ENCODE measurements around the gene SLC22A4.

Gene SLC22A4

DNA sequence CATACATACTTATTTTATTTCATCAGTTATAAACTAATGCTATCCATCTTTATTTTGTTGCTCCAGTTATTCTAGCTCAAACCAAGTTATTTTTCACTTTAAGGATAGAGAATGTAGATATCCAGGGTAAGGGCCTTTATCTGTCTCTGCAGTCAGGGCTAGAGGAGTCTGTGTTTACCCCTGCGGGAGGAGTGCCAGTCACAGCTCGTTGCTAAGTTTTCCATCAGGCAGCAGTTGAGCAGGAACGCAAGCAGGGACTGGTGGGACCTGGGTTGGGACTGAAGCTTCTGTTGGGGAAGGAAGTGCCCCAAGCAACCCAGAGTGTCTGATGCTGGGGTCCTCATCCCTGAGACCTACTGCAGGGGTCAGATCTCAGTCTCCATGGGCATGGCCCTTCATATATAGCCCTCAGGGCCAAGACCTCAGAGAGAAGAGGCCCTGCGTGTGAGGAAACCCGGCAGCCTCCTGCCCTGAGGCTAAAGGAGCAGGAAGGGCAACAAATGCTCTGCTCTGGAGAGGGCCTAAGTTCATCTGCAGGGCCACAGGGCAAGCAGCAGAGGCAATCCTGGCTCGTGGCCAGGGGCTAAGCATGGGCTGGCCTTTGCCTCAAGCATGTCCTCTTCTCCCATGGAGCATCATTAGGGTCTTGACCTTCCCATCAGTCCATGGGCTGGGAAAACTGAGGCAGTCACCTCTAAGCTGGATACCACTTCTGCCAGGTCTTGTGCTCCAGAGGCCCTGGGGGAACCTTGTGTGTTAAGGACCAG lies 6.6 kb downstream of the SLC22A4 start:
- no peak for DNase-seq

GRCh38 chr5:132301344-132302271 lies 7.4 kb downstream of the SLC22A4 start:
- no peak for DNase-seq

DNA sequence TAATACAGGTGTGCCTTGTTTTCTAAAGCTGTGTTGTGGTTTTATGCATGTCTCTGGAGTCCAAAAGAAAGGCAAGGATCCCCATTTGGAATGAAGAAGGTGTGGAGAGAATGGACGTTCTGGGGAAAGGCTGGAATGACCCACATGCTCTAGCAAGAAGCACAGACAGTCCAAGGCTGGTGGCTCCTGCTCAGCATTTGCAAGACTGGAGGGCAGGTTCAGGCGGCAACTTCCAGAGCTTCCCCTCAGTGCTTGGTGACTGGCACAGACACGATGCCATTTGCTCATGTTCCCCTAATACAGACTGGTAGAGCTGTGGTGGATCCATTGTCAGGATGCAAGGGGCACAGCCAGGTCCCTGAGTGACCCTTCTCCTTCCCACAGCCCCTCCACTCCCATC lies 8.2 kb downstream of the SLC22A4 start:
- DNase-seq = no peak

DNA sequence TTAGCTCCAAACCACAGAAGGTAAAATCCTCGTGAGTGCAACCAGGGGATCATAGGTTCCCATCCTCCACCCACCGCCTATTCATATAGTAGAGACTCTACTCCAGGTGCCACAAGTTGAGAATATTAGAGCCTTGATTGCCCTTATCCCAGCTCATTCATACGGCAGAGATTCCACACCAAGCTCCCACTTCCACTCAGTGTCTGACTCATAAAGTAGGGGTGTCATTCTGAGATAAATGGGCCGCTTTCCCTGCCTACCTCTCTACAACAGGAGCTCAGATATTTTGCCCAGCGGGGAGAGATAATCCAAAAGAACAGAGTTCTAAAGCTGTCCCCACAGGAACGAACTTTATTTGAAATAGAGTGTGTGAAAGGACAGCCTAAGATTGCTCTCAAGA lies 9.4 kb downstream of the SLC22A4 start:
- DNase-seq = no peak

- no peak for DNase-seq
Observed at GRCh38 chr5:132305420-132305819, 11.2 kb downstream of the SLC22A4 start.

- DNase-seq = no peak
Observed at GRCh38 chr5:132308701-132309100, 14.5 kb downstream of the SLC22A4 start.

- no peak for DNase-seq
Observed at GRCh38 chr5:132309679-132310078, 15.5 kb downstream of the SLC22A4 start.

GRCh38 chr5:132310141-132310834 lies 16.1 kb downstream of the SLC22A4 start:
- no peak for DNase-seq

DNA sequence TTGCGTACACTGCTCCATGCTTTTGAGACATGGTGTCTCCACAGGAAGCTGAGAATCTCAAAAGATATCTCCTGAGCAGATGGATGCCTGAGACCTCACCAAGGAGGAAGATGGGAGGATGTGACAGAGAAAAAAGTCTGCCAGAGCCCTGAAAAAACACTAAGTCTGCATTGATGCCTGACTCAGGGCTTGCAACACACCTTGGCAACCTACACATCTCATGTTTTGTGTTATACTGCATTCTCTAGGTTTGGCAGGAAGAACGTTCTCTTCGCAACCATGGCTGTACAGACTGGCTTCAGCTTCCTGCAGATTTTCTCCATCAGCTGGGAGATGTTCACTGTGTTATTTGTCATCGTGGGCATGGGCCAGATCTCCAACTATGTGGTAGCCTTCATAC lies 19.2 kb downstream of the SLC22A4 start:
- no peak for DNase-seq

- no peak for DNase-seq
Observed at GRCh38 chr5:132313961-132314432, 19.8 kb downstream of the SLC22A4 start.

GRCh38 chr5:132315529-132316067 lies 21.4 kb downstream of the SLC22A4 start:
- no peak for DNase-seq

DNA sequence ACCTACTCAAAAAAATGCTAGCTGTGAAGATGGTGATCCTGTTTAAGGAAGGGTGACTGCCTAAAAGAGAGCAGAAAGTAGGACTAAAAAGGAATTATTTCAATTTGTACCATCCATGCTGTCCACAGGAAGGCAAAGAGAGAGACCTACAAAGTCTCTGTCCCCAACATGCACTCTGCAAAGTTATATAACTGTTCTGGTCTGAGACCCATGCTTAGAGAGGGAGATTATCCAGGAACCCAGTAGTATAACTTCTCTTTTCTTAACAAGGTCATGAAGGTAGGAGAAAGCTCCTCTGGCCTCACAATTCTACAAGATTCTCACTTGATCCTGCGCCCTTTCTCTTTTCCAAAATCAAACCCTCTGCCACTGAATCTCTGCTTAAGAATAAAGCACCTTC lies 25.8 kb downstream of the SLC22A4 start:
- DNase-seq = no peak

DNA sequence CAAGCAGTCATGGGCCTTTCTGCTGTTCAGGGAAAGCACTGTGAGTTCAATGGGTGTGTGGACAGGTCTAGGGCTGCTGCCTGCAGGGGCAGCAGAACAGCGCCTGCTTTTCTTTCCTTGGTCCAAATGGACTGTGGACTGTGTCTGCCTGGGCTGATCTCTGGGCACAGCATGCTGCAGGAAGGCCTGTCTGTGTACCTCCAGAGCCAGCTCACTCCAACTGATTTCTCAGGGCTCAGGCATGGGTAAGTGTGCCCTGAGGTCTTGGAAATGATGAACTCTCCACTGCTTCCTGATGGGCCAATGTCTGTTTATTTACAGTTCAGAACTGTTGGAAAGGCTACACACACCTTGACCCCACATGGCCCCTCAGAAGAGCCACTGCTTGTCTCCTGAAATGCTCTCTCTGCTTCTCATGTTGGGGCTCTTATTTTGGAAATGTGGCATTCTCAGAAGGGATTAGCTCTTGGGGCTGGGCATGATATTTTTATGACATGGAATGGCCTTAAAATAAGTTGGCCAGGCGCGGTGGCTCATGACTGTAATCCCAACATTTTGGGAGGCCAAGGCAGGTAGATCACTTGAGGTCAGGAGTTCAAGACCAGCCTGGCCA lies 27.0 kb downstream of the SLC22A4 start:
- no peak for DNase-seq

GRCh38 chr5:132322266-132322665 lies 28.1 kb downstream of the SLC22A4 start:
- no peak for DNase-seq

DNA sequence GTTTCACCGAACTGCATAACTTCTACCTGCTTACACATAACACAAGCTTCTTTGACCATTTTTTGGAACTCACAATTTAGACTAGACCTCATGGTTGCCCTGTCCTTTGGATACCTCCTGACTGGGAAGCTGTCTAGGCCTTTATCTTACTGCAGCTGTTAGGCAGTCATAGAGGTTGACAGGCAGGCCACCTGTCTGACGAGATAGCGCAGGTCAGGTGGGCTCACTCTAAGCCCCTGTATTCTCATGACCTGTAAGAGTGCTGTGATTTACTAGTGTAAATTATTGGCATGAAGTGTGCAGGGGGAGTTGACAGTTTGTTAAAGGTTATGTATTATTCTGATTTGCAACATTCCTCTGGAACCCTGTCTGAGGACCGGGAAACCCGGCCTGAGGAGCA lies 29.0 kb downstream of the SLC22A4 start:
- DNase-seq = no peak

GRCh38 chr5:132325691-132326090 lies 31.5 kb downstream of the SLC22A4 start:
- DNase-seq = no peak

- DNase-seq = no peak
Observed at GRCh38 chr5:132327252-132327955, 33.2 kb downstream of the SLC22A4 start.

GRCh38 chr5:132334812-132335211 lies 40.6 kb downstream of the SLC22A4 start:
- DNase-seq = no peak

DNA sequence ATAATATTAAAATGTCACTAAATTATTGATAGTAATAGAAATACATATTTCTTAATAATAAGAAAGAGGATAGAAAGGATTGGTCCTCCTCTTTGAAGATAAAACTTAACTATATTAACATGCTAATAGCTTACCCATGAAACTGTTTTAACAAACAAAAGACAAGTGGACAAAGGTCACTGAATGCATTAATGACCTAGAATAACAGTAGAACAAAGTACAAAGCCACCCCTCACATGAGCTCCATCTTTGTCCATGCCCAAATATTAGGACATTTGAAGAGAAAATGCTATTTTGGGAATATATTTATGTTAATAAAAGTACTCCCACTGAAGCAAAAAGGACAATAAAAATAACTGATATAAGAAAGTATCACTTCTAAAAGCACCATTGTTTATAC lies 41.2 kb downstream of the SLC22A4 start:
- DNase-seq = no peak

DNA sequence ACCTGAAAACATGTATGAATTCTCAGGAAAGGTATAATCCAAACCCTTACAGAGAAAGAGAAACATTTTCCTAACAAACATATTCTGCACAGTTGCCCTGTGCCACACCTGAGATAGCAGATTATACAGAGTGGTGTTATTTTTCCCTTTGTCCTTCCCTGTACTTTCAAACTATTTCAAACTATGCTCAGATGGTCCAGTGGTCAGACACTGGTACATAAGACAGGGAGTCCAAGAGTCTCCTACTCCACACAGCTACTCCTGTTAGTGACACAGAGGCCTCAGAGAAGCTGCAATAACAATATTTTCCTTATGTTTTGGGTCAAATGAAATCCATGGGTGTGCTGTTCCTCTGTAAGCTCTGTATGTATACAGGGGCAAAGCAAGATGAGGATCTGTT lies 45.3 kb downstream of the SLC22A4 start:
- DNase-seq = no peak

DNA sequence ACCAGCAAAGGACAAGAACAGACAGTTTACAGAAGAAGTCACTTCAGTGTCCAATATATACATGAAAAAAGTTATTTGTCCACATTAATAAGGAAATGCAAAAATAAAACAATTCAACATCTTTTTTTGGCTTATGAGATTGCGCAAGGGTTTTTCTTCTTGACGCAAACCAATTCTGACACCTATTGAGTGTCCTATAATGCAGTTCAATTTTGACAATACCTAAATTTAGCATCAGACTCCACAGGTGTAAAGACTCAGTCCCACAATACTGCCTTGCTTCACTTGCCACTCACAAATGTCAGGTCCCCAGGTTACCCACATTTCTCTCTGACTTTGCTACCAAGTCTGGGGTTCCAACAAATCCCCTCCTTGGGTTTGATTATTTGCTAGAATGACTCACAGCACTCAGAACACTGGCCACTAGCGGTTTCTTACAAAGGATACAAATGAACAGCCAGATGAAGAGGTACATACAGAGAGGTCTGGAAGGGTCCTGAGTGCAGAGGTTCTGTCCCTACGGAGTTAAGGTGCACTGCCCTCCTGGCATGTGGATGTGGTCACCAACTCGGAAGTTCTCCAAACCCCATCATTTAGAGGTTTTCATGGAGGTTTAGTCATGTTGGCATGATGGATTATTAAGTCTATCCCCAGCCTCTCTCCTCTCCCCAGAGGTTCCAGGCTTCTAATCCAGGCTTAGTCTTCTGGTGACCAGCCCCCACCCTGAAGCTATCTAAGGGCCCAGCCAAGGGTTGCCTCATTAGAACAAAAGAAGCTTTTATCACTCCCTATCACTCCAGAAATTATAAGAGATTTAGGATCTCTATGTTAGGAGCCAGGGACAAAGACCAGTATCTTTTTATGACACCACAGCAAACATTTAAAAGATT lies 48.3 kb downstream of the SLC22A4 start:
- DNase-seq = no peak

Measured in CD4-positive, alpha-beta T cell treated with Interleukin-1 beta for 1 hour (primary cell).